ENCODE data around the gene TAX1BP3. TPM values are rescaled to one million over a fixed set of nuclear protein-coding genes. Genes with fewer than 3 reads are reported as not detected.

Gene TAX1BP3
- total RNA-seq, 1 donor from 2014 or later: 190 TPM

GRCh38 chr17:3658784-3659449, 9.5 kb downstream of the TAX1BP3 start:
- DNase-seq (ENCODE audit: low read depth in 2 of 2): no peak

GRCh38 chr17:3657874-3658783, 10.2 kb downstream of the TAX1BP3 start:
- DNase-seq (ENCODE audit: low read depth in 2 of 2): no peak

GRCh38 chr17:3657588-3657869, 10.8 kb downstream of the TAX1BP3 start:
- DNase-seq (ENCODE audit: low read depth in 2 of 2): no peak

- no peak for DNase-seq (ENCODE audit: low read depth in 2 of 2)
Measured at GRCh38 chr17:3656755-3657587, 11.4 kb downstream of the TAX1BP3 start.

- no peak for DNase-seq (ENCODE audit: low read depth in 2 of 2)
Measured at GRCh38 chr17:3656353-3656752, 12.0 kb downstream of the TAX1BP3 start.

- DNase-seq (ENCODE audit: low read depth in 2 of 2): no peak
Measured at GRCh38 chr17:3655766-3656165, 12.6 kb downstream of the TAX1BP3 start.

- DNase-seq (ENCODE audit: low read depth in 2 of 2): peak; percentile 41 to 68
Measured at GRCh38 chr17:3647769-3648555, 20.4 kb downstream of the TAX1BP3 start.

- DNase-seq (ENCODE audit: low read depth in 2 of 2): no peak
Measured at GRCh38 chr17:3647251-3647650, 21.1 kb downstream of the TAX1BP3 start.

GRCh38 chr17:3645310-3645709, 23.1 kb downstream of the TAX1BP3 start:
- DNase-seq (ENCODE audit: low read depth in 2 of 2): no peak

- no peak for DNase-seq (ENCODE audit: low read depth in 2 of 2)
Measured at GRCh38 chr17:3643889-3644349, 24.5 kb downstream of the TAX1BP3 start.

- DNase-seq (ENCODE audit: low read depth in 2 of 2): no peak
Measured at GRCh38 chr17:3641717-3642486, 26.5 kb downstream of the TAX1BP3 start.

- no peak for DNase-seq (ENCODE audit: low read depth in 2 of 2)
Measured at GRCh38 chr17:3641014-3641413, 27.4 kb downstream of the TAX1BP3 start.

GRCh38 chr17:3639981-3640596, 28.3 kb downstream of the TAX1BP3 start:
- DNase-seq (ENCODE audit: low read depth in 2 of 2): peak in 1 of 2 donors; percentile 24

- DNase-seq (ENCODE audit: low read depth in 2 of 2): no peak
Measured at GRCh38 chr17:3636908-3637373, 31.4 kb downstream of the TAX1BP3 start.

GRCh38 chr17:3636154-3636907, 32.0 kb downstream of the TAX1BP3 start, which contains the start of the genes CTNS and SHPK:
Gene CTNS, plus strand, starts transcription at chr17:3636760. Its CDS starts 3,447 bp downstream, at chr17:3640207.
Gene SHPK, minus strand, starts transcription at chr17:3636250. Its CDS starts 31 bp downstream, at chr17:3636219.
- DNase-seq (ENCODE audit: low read depth in 2 of 2): peak; percentile 86 to 97

GRCh38 chr17:3635474-3636153, 32.8 kb downstream of the TAX1BP3 start:
- no peak for DNase-seq (ENCODE audit: low read depth in 2 of 2)

GRCh38 chr17:3632287-3632686, 36.1 kb downstream of the TAX1BP3 start:
- no peak for DNase-seq (ENCODE audit: low read depth in 2 of 2)

GRCh38 chr17:3630781-3631180, 37.6 kb downstream of the TAX1BP3 start:
- DNase-seq (ENCODE audit: low read depth in 2 of 2): no peak
